Liver (tissue), 9 donors: ENCODE data around the gene ERC1. TPM values are rescaled to one million over a fixed set of nuclear protein-coding genes. Genes with fewer than 3 reads are reported as not detected.

Experiments used
- DNase-seq: peaks from one replicate; pipeline ENCODE4 v3.0.0-alpha.2; 2017; ENCODE audit warnings: low spot score
- H3K27ac ChIP-seq, 2 donors: one replicate each; pipeline ENCODE4 v1.7.0; 2013; ENCODE audit warnings: inconsistent platforms in 2 of 2, low read length in 2 of 2, control low read depth in 1 of 2, low read depth in 1 of 2, mild to moderate bottlenecking in 1 of 2
- H3K27me3 ChIP-seq, 4 donors: one replicate each; pipeline versions ENCODE4 v1.6.1 to v1.7.0; 2013; ENCODE audit warnings: low read length in 3 of 4, inconsistent platforms in 1 of 4, mild to moderate bottlenecking in 1 of 4, moderate library complexity in 1 of 4; ENCODE audit not compliant: control insufficient read depth in 4 of 4, insufficient read depth in 4 of 4
- H3K36me3 ChIP-seq, 4 donors: one replicate each; pipeline versions ENCODE4 v1.6.1 to v1.7.0; 2013; ENCODE audit warnings: low read length in 3 of 4, mild to moderate bottlenecking in 3 of 4, low read depth in 1 of 4, moderate library complexity in 1 of 4; ENCODE audit not compliant: control insufficient read depth in 4 of 4, insufficient read depth in 3 of 4
- H3K4me1 ChIP-seq, 4 donors: one replicate each; pipeline versions ENCODE4 v1.6.1 to v1.7.0; 2013; ENCODE audit warnings: low read length in 3 of 4, mild to moderate bottlenecking in 3 of 4, moderate library complexity in 1 of 4; ENCODE audit not compliant: control insufficient read depth in 4 of 4, insufficient read depth in 4 of 4
- H3K4me3 ChIP-seq, 3 donors: one replicate each; pipeline versions ENCODE4 v1.6.1 to v1.7.0; 2013; ENCODE audit warnings: low read length in 3 of 3, control low read depth in 1 of 3, low read depth in 1 of 3, mild to moderate bottlenecking in 1 of 3
- H3K9ac ChIP-seq, 2 donors: one replicate each; pipeline ENCODE4 v1.7.0; 2013; ENCODE audit warnings: low read length in 2 of 2, mild to moderate bottlenecking in 2 of 2, moderate library complexity in 2 of 2, control low read depth in 1 of 2, low read depth in 1 of 2
- H3K9me3 ChIP-seq, 4 donors: one replicate each; pipeline versions ENCODE4 v1.6.1 to v1.7.0; 2013; ENCODE audit warnings: low read length in 3 of 4; ENCODE audit not compliant: control insufficient read depth in 4 of 4
- ATF3 ChIP-seq: IDR thresholded peaks from 2 replicates; pipeline ENCODE4 v1.6.1; 2016; ENCODE audit warnings: antibody characterized with exemption
- CTCF ChIP-seq: fragments of 150-350 bp; IDR thresholded peaks from 2 replicates; pipeline ENCODE4 v1.5.1; 2017; ENCODE audit warnings: improper control_type of control experiment, low read depth, low read length; ENCODE audit not compliant: missing input control
- FOXA1 ChIP-seq: IDR thresholded peaks from 2 replicates; pipeline ENCODE4 v1.6.1; 2016; ENCODE audit warnings: antibody characterized with exemption
- HNF4A ChIP-seq, 2 donors: conservative IDR thresholded peaks; 2 replicates each; pipeline ENCODE4 v1.6.1; 2016; ENCODE audit warnings: antibody characterized with exemption in 2 of 2, mild to moderate bottlenecking in 2 of 2
- HNF4G ChIP-seq: IDR thresholded peaks from 2 replicates; pipeline ENCODE4 v1.6.1; 2016; ENCODE audit warnings: antibody characterized with exemption
- JUND ChIP-seq, 2 donors: IDR thresholded peaks; 2 replicates each; pipeline ENCODE4 v1.6.1; 2016; ENCODE audit warnings: antibody characterized with exemption in 2 of 2
- NR2F2 ChIP-seq: IDR thresholded peaks from 2 replicates; pipeline ENCODE4 v1.6.1; 2016; ENCODE audit warnings: antibody characterized with exemption
- REST ChIP-seq: IDR thresholded peaks from 2 replicates; pipeline ENCODE4 v1.6.1; 2016; ENCODE audit warnings: antibody characterized with exemption, mild to moderate bottlenecking
- RXRA ChIP-seq, 2 donors: IDR thresholded peaks; 2 replicates each; pipeline ENCODE4 v1.6.1; 2017 to 2018; ENCODE audit warnings: antibody characterized with exemption in 2 of 2, mild to moderate bottlenecking in 1 of 2
- SP1 ChIP-seq: IDR thresholded peaks from 2 replicates; pipeline ENCODE4 v1.6.1; 2018; ENCODE audit warnings: antibody characterized with exemption, mild to moderate bottlenecking
- TAF1 ChIP-seq: conservative IDR thresholded peaks from 2 replicates; pipeline ENCODE4 v1.6.1; 2016; ENCODE audit warnings: antibody characterized with exemption, mild to moderate bottlenecking
- WGBS: extraction: QIAGEN DNeasy Blood & Tissue Kit; methylation state at CpG from one replicate; pipeline ENCODE4 v1.1.7; 2013; 5-methylcytosine and 5-hydroxymethylcytosine counted together
- polyA plus RNA-seq, 2 donors: library from polyadenylated mRNA; stranded (reverse) in 1 of 2; unstranded in 1 of 2; fragments of 200-250 nt in 1 of 2; fragments of >200 nt in 1 of 2; fragmentation: Nextera tagmentation in 1 of 2; extraction: Ambion mirVana in 1 of 2; gene quantifications; one replicate each; pipeline versions ENCODE4 v1.2.1 to v1.2.3, GENCODE V29; 2013 to 2015
- total RNA-seq, 2 donors: library from RNA; depleted of rRNA; stranded (reverse); fragments of >200 nt; gene quantifications; one replicate each; pipeline ENCODE4 v1.2.3, GENCODE V29; 2014
- donor health status: healthy.
- donor health status: healthy.
- donor health status: healthy.
- donor health status: healthy.
- donor health status: healthy.

The ERC1 gene
- total and polyA plus RNA-seq, 4 donors = 6.2 to 50.2 (median 10.3) TPM

- Histone ChIP-seq H3K4me3 (no peak overlapping the region), H3K27ac (no peak overlapping the region), H3K36me3 (peaks cover 0 to 2% (median 2%) of the 10 kb centered on the region in 4 donors), H3K4me1 (peaks cover 0 to 10% (median 7%) of the 10 kb centered on the region in 4 donors), H3K9me3 (no peaks in the 10 kb centered on the region), H3K9ac (no peak overlapping the region), H3K27me3 (no peaks in the 10 kb centered on the region)
- no peak for DNase-seq
- WGBS = 79% methylated on average over 7 of the region's 7 CpGs
- TF ChIP-seq SP1 (no peak), ATF3 (no peak), REST (no peak), FOXA1 (no peak), NR2F2 (no peak), RXRA (IDR thresholded peaks at IDR 0.05) (no peak), JUND (IDR thresholded peaks at IDR 0.05) (no peak)
Measured at GRCh38 chr12:944211-944610, 46.8 kb upstream of the ERC1 start.

GRCh38 chr12:946212-946611 lies 44.8 kb upstream of the ERC1 start:
- H3K27me3 ChIP-seq = no peaks in the 10 kb centered on the region
- H3K27ac ChIP-seq = no peak overlapping the region
- peaks cover 0 to 2% (median 1%) of the 10 kb centered on the region in 4 donors for H3K36me3 ChIP-seq
- no peaks in the 10 kb centered on the region for H3K9me3 ChIP-seq
- H3K4me1 ChIP-seq = peaks cover 3 to 17% (median 8%) of the 10 kb centered on the region in 4 donors
- TF ChIP-seq TAF1 = no peak
- no peak for TF ChIP-seq CTCF
- TF ChIP-seq RXRA (IDR thresholded peaks at IDR 0.05) = no peak
- no peak for TF ChIP-seq HNF4G
- no peak for TF ChIP-seq JUND (IDR thresholded peaks at IDR 0.05)
- no peak for TF ChIP-seq REST
- TF ChIP-seq HNF4A (conservative IDR thresholded peaks at IDR 0.05) = no peak
- no peak for TF ChIP-seq FOXA1
- DNase-seq = no peak
- no peak overlapping the region for H3K4me3 ChIP-seq
- no peak overlapping the region for H3K9ac ChIP-seq
